GM19351 (cell line): ENCODE results near the gene TNNC1.

Experiments used
- ATAC-seq: cut with Tn5 transposase; IDR thresholded peaks from one replicate; pipeline ENCODE4 v1.9.1; 2021; ENCODE audit warnings: mild to moderate bottlenecking, moderate library complexity; ENCODE audit not compliant: unreplicated experiment

TNNC1 gene

DNA sequence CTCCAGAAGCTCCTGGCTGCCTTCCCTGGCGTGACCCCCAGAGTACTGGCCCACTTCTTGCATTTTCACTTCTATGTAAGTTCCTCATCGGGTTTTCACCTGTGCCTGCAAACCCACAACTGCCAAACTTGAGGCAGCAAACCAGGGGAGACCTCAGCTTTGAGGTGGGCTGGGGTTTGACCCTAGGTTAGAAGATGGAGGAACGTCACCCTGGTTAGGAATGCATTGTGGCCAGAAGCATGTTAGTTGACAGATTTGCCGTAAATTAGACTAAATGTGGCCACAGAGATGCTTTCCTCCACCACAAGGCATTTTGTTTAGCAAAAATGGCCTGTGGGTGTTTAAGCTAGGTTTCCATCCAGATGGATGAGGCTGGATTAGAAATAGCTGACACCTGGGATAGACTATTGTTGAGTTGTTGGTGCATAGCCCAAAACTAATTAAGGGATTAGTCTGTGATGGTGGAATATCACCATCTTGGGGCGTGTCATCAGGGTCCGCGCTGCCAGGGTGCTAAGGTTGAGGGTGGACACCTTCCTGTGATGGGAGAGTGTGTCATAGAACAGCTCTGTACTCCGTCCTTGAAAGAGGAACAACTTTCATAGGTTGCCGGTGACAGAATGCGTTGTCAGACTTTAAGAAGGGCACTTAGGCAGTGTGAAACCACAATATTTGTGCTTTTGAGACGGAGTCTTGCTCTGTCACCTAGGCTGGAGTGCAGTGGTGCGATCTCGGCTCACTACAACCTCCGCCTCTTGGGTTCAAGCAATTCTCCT lies 5.1 kb upstream of the TNNC1 start:
- peak; percentile 57 for ATAC-seq

DNA sequence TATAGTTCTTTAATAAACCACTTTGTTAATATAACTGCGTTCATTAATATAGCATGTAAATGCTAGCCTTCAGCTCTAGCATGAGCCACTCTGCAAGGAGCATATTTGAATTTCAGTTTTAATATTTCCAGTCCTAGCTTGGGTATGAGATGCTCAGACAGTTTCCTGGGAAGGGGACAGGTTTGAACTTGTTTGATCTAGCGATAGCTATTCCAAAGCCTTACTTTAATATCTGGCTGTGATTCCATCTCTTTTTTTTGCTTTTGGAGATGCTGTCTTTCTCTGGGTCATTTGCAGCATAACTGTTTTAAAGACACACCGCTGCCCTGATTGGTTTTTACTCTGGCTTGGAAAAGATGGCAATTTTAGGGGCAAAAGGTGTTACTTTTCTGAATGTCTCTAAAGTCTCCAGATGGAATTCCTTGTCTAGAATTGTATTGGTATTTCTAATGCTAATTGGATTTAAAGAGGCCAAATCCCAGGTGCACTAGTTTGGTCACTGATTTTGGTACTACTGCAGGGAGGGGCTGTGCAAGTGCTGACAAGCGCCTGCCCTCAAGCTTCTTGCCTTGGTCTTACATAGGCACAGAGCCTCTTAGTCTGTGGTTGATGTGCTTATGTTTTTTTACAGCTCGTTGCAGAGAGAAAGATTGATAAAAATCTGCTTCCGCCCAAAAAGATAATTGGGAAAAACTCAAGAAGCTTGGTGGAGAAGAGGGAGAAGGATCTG lies 4.4 kb upstream of the TNNC1 start:
- no peak for ATAC-seq

DNA sequence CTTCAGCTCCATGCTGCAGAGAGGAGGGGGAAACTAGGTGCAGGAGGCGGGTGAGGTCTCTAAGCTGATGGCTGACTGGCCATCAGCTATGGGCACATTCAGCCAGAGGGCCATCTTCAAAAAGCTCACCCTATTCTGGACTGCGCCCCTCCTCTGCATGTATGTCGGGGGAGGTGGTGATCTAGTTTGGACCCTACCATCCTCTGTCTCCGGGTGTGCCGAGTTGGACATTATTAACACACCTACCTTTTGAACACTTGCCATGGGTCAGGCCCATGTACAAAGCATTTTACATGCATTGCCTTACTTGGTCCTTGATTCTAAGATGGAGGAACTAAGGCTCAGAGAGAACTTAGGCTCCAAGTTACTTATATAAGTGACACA lies 3.0 kb upstream of the TNNC1 start:
- ATAC-seq, result no peak

GRCh38 chr3:52456169-52456799 lies 2.4 kb upstream of the TNNC1 start:
- ATAC-seq, result no peak

DNA sequence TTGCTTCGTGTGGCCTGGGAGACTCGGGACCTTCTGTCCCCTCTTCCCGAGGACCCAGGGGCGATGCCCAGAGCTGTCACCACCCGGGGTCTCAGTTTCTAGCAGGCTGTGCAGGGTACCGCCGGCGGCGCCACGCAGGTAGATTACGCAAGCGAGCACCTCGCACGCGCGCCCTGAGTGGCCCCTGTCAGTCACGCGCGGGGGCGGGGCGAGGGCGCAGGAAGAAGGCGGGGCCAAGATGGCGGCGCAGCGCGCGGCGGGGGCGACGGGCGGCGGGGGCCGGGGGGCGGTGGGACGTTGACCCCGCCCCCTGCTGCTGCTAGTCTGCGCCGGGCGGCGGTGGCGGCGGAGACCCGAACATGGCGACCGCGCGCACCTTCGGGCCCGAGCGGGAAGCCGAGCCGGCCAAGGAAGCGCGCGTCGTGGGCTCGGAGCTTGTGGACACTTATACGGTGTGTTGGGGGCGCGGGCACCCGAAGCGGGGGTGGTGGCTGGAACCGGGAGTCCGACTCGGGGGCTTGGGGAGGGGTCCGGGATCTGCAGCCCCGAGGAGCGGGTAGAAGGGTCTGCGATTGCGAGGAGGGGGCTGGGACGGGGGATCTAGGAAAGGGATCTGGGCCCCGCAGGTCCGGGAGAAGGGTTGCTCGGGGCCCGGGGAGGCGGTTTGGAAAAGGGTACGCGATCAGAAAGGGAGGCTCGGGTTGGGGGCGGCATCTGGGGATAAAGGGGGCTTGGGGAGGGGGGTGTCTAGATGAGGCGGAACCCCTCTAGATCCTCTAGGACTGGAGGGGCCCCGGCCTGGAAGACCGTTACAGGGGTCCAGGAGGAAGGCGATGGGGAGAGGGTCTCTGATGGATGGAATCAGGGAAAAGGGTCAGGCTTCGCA lies 1.7 kb upstream of the TNNC1 start, which contains the start of gene NISCH:
Gene NISCH (plus strand): TSS at position 322 of the 886 bp plus-strand sequence. CDS start 38 bp downstream, at position 360.
- peak; percentile 75 for ATAC-seq

GRCh38 chr3:52454938-52455282 lies 1.1 kb upstream of the TNNC1 start:
- no peak for ATAC-seq

GRCh38 chr3:52454250-52454937 lies 553 bp upstream of the TNNC1 start:
- ATAC-seq, result no peak

DNA sequence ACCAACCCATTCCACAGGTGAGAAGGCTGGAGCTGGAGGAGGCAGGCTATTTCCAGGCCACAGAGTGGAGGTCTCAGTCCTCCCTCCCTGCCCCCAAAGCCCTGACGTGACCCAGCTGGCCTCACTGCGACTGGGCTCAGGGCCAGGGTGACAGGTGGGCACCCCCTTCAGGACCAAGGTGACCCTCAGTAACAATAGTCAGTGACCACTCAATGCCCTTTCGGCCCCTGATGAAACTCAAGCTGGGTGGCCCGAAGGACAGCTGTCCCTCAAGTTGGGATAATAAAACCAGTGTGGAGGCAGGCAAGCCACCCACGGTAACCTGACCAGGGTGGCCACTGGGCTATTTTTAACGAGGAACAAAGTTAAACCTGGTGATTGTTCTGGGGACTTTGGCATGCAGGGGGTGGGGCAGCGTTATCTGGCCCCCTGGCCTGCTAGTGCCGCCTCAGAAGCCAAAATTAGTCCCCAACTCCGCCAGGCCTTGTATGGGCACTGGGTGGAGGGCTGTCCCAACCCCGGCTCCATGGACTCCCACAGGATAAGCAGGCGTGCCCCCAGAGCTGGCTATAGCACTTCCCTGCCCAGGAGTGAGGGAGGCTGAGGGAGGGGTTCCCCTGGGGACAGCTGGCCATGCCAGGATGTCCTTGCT lies 1.1 kb downstream of the TNNC1 start:
- no peak for ATAC-seq

GRCh38 chr3:52452126-52452525 lies 1.7 kb downstream of the TNNC1 start:
- no peak for ATAC-seq

DNA sequence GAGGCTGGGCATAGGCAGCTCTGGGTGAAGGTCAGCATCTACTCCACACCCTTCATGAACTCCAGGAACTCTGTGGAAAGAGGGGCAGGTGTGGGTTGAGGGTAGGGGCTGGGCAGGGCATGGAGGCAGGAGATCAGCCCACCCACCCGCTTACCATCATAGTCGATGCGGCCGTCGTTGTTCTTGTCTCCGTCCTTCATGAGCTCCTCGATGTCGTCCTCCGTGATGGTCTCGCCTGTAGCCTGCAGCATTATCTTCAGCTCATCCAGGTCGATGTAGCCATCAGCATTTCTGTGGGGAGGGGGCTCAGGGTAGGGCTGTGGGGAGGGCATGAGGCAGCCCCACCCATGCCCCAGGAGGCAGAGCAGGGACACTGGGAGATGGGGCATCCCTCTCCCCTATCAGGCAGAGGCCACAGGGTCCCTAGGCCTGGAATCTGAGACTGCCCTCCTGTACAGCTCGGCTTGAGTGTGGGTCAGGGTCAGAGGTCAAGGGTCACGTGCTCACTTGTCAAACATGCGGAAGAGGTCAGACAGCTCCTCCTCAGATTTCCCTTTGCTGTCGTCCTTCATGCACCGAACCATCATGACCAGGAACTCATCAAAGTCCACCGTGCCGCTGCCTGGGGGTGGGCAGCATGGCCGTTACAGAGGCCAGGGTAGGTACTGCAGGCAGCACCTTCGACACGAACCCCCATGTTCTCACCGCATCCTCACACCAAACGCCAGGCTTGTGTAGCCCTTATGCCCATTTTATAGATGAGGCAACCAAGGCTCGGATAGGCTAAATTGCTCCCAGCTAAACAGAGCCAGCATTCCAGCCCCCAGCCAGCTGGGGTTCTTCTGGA lies 2.4 kb downstream of the TNNC1 start:
- no peak for ATAC-seq

- ATAC-seq, result no peak
Measured at GRCh38 chr3:52450489-52451236, 3.2 kb downstream of the TNNC1 start.

DNA sequence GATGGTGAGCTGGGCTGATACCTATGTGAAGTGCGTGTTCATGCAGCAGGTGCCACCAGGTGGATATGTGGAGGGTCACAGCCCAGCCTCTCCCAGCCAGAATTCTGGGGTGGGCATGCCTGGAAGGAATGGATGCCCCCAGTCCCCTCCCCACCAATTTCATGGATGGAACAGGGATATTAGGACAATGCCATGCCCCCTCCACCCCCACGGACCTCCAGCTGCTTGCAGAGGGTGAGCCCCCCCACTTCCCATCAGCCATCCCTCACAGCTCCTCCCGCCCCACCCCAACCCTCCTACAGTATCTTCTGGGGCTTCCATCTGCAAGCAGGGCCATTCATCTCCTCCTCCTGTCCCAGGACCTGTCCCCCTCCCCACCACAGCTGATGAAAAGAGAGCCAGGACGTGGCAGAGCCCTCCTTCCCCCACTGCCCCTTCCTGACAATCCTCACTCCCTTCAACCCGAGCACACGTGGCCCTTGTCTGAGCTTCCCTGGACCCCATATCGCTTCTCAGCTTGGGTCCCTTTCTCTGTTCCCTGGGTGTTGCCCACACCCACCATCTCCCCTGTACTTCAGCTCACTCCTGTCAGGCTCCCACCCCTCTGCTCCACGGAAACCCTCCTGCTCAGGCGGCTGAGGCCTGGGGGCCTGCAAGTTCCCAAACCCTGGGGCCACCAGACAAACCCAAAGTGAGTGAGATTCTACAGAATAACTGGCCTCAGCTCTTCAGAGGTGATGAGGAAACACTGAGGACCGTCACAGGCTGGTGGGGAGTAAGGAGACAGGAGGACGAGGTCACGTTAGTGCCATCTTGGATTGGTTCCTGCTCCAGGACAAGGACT lies 6.1 kb downstream of the TNNC1 start:
- no peak for ATAC-seq

DNA sequence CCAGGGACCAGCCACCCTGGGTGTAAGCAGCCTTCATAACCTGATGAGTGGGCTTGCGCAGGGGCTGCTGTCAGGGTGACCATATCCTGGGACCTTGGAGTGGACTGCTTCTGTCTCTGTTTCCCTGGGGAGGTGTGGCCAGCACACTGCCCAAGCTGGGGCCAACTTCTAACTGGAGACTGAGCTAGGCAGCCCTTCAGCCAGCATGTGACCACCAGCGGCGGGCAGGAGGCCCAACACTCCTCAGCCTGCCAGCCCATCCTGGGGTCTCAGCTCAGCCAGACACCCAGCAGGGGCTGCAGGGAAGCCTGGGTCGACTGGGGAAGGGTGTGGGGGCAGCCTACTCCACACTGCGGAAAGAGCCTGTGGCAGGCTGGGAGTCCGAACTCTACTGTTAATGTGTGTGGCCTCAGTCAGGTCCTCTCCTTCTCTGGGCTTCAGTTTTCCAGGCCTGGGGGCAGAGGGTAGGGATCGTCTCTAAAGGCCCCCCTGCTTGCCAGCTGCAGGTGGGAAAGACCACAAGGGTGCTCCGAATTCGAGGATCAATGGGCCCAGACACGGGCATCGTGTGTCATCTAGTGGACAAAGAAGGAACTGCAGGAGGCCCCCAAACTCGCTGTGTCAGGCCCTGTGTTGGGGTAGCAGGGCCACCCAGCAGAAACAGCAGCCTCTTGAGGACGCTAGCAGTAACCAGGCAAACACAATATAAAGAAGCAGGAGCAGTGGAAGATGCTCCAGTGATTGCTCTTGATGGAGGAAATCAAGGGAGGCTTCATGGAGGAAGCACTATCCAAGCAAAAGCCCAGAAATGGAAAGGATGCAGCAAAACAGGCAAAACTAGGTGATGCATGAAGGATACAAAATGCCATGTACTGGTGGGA lies 7.0 kb downstream of the TNNC1 start:
- ATAC-seq, result peak; percentile 46

GRCh38 chr3:52446042-52446441 lies 7.8 kb downstream of the TNNC1 start:
- no peak for ATAC-seq

DNA sequence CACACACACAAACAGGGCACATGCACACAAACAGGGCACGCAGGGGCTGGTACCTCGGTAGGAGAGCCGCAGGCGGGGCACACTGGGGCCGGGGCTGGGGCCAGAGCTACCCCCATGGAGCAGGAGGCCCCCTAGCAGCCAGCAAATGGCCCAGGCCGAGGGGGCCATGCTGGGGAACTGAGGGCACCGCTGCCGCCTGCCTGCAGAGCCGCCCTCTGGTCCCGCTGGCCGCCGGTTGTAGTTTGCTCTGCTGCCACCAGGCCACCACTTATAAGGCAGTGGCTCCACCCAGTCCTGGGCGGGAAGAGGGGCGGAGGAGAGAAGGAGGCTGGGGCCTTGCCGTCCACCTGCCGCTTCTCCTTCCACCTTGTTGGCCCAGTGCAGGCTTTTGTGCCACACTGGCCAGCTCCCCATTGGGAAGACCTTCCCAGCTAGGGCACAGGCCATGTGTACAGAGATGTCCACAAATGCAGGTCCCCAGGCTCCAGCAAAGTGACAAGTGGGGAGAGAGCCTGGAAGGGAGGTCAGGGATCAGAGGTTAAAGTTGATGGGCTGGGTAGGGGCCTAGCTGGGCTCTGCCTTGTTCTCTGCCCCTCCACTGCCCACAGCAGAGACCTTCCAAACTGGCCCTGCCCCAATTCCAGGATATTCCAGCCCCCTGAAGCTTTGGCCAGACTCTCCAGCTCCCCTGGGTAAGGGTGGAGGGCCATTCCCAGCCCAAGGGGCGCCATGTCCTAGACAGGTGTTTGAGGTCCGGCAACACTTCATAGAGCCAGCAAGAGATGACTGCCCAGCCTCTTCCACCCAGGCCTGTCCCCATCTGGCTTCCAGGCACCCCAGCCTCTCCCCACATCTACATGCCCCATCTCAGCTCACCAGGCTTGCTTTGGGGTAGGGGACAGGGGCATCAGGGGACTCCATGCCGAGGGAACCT lies 8.7 kb downstream of the TNNC1 start, which contains the start of gene SEMA3G:
Gene SEMA3G (minus strand): TSS at position 244 of the 934 bp plus-strand sequence. CDS start 76 bp downstream, at position 168.
- peak; percentile 91 for ATAC-seq
